ENCODE measurements around the gene ECSIT.

DNA sequence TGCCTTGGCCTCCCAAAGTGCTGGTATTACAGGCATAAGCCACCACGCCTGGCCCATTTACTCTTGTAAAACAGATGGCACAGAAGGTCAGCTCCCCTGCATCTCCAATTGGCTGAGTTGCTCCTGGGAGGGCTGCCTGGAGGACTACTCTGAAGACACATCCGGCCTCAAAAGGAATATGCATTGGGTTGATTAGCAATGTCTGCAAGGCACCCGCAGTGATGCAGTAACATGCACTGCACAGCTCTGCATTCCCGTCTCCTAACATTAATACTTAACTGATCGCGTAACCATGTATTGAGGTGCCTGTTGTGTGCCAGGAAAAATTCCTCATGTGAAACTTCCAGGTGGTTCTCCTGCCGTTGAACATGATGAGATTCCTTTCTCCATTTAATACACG is 53.1 kb downstream of the ECSIT start:
- TF ChIP-seq CTCF (IDR thresholded peaks at IDR 0.05) (no peak), POLR2A (IDR thresholded peaks at IDR 0.05) (no peak)
